C4-2B (cell line): Measurements from ENCODE around the gene GPBP1L1.

Experiments
- H3K27ac ChIP-seq: fragments of 450-650 bp; 2 replicates; pipeline ENCODE4 v1.5.1; 2017
- ZFX ChIP-seq: fragments of 450-650 bp; IDR thresholded peaks from 2 replicates; pipeline ENCODE4 v1.6.1; 2017
- TF ChIP-seq, protein P1 (sequence below): fragments of 450-650 bp; conservative IDR thresholded peaks from 2 replicates; pipeline ENCODE4 v1.5.1; 2017; ENCODE audit warnings: mild to moderate bottlenecking

The GPBP1L1 gene

DNA sequence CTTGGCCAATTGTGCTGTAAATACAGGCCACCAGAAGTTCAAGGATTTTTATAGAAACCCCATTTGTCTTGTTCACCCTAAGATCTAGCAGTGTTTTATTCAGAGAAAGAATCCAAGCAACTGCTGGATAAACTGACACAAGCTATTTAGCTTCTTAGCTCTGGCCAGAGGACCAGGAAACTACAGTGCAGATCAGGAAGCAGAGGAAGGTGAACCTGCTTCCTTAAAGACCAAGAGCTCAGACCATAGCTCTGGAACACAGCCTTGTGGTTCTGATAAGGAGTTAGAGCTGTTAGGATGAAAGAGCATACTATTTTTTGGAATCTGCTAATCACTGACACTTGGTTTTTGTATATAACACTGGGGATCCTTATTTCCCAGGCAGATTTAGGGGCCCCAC lies 57.3 kb downstream of the GPBP1L1 start:
- no peak for TF ChIP-seq ZFX
- TF ChIP-seq, protein P1, sequence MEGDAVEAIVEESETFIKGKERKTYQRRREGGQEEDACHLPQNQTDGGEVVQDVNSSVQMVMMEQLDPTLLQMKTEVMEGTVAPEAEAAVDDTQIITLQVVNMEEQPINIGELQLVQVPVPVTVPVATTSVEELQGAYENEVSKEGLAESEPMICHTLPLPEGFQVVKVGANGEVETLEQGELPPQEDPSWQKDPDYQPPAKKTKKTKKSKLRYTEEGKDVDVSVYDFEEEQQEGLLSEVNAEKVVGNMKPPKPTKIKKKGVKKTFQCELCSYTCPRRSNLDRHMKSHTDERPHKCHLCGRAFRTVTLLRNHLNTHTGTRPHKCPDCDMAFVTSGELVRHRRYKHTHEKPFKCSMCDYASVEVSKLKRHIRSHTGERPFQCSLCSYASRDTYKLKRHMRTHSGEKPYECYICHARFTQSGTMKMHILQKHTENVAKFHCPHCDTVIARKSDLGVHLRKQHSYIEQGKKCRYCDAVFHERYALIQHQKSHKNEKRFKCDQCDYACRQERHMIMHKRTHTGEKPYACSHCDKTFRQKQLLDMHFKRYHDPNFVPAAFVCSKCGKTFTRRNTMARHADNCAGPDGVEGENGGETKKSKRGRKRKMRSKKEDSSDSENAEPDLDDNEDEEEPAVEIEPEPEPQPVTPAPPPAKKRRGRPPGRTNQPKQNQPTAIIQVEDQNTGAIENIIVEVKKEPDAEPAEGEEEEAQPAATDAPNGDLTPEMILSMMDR, result no peak
- no peak overlapping the region for H3K27ac ChIP-seq

DNA sequence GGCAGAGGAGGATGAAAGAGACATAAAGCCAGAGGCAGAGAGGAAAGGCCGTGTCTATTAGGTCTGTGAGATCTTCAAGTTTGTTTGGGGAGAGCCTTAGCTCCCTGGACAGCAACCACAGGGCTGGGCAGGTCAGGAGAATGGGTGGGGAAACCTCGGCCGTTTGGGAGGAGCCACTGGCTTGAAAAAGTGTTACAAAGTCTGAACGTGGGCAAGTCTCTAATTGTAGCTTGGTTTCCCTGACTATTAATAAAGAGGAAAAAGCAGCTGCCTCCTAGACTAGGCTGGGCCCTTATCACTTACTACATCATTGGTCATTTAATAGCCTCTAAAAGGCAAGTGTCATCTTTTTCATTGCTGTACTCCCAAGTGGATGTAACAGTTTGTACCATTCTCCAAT lies 62.4 kb downstream of the GPBP1L1 start, which contains the start of gene CCDC17:
TSS of gene CCDC17 (minus strand) at position 83 of the 400 bp plus-strand sequence. CDS start 145 bp downstream, outside the sequence.
- no peak within 1 kb of the TSS; the same call in 1 of the 2 replicates for H3K27ac ChIP-seq
- TF ChIP-seq ZFX, result no peak
- TF ChIP-seq, protein P1, result no peak

DNA sequence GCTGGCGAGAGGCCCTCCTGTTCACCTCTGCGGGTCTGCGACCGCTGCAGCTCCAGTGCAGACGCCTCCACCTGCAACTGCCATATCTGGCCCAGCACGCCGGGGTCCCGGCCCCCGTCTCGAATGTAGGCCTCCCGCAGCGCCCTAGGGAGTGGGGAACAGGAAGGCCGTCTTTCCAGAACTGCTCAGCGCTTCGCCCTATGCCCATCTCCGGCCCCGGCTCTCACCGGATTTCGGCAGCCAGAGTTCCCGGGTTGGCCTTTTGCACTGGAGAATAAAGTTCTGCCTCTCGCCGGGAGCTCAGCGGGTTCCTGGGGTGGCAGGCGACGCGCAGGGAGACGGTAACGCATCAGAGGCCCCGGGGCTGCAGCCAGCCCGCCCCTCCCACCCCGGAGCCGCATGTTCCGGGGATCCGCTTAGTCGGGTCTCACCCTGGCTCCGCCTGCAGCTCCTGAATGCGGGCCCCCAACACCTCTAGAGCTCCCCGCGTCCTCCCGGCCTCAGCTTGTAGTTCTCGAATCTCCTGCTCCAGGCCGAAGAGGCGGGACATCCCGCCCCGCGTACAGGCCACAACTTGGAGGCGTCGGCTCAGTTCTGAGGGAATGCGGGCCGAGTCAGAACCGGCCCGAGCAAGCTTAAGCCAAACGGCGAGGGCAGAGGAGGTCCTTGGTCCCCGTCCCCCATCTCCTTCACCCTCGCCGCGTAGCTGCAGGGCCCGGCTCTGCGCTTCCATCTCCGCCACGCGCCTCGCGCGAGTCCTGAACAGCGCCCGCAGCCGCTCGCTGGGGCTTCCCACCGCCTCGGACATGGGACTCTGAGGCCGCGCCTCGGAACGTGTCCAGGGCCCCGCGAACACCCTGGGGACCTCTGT lies 63.6 kb downstream of the GPBP1L1 start:
- no peak overlapping the region for H3K27ac ChIP-seq
- TF ChIP-seq, protein P1, result no peak
- TF ChIP-seq ZFX, result no peak

DNA sequence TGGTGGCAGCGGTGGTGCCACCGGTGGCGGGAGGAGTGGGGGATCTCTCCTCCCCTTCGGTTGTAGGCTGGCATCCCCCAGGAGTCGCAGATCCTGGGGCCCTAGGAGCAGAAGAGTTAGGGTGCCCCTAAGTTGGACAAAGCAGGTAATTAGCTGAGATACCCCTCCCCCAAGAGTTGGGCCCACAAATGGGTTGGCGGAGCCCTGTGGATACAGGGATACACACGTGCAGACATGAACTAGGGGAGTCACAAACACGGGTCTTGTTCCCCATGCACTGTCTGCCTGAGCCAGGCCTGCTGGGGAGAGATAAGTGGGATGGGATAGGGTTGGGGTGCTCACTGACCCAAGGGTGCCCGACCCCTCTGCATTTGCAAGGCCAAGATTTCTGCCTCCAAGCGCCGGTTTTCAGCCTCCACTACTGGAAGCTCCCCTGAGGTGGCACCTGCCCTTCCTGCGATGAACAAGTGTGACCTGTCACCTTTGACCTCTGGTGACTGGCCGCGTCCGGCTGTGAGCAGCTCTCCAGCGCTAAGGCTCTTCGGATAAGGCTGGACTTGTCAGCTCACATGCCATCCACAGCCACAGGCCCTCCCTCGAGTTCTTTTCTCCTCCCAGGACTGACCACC lies 64.3 kb downstream of the GPBP1L1 start:
- no peak for TF ChIP-seq ZFX
- TF ChIP-seq, protein P1, result no peak

DNA sequence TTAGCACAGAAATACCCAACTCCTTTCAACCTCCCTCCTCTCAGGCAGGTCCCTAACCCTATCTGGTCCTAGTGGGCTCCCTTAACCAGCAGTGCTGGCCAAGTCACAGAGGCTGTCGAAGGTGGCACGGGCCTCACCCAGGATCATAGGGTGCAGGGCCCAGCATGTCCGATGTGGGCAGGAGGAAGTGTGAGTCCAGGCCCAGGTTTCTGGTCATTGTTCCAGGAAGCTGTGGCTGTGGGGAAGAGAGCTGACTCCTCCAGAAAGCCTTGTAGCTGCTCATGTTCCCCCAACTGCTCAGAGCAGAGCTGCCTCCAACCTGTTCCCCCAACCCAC lies 64.9 kb downstream of the GPBP1L1 start:
- TF ChIP-seq, protein P1, result no peak
- no peak for TF ChIP-seq ZFX

More for the DNA sequence above, 64.3 kb downstream of the GPBP1L1 start:
- no peak overlapping the region; the same call in 1 of the 2 replicates for H3K27ac ChIP-seq

DNA sequence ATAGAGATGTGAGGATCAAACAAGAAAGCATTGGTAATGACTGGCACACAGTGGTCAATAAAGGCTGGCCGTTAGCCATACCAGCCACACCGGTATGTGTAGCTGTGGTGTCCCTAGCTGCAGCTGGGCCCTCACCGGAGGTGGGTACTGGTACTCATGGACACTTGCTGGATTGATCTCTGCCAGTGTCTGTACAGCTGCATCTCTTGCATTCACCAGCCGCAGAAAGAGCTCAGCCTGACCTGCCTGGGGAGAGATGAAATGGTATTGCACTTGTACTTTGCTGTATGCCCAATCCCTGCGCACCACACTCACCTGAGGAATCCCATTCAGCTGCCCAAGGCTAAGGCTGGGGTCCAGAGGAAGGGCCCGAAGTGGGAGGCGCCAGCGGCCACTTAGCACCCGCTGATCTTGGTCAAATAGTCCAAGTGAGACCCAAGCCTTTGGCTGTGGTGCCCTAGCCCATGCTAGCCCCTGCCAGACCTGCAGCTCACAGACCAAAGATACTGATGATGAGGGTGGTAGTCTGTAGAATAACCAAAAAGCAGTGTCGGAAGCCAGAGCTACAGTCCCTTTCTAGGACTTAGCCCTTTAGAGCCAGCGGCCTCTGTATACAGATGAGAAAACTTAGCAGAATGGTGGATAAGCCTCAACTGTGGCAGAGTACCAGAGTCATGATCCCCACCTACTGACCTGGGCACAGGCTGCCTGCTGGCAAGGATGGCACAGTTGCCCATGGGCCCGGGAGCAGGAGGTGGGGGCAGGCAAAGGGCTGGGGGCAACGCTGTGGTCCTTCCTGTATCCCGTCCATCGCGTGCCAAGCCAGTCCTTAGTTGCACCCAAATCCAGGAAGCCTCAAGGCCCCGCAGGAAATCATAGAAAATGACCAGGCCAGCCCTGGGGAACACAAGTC lies 65.5 kb downstream of the GPBP1L1 start:
- TF ChIP-seq, protein P1, result no peak
- TF ChIP-seq ZFX, result no peak

More for the DNA sequence above, 64.9 kb downstream of the GPBP1L1 start:
- peak overlapping the region; percentile 64; the same call in 1 of the 2 replicates for H3K27ac ChIP-seq

More for the DNA sequence above, 65.5 kb downstream of the GPBP1L1 start:
- H3K27ac ChIP-seq, result peak overlapping the region; percentile 64
